Fibroblast of mammary gland (primary cell): ENCODE measurements around the gene EFR3B.

Experiments
- DNase-seq: peaks from one replicate; pipeline ENCODE4 v3.0.0-alpha.2; 2010; ENCODE audit warnings: low read depth
- H3K4me3 ChIP-seq: 2 replicates; pipeline ENCODE4 v1.5.1; 2011; ENCODE audit warnings: low read depth, mild to moderate bottlenecking, low read length, moderate library complexity; ENCODE audit not compliant: control insufficient read depth
- TF ChIP-seq, protein P1 (sequence below): conservative IDR thresholded peaks from 2 replicates; pipeline ENCODE4 v1.5.1; 2011; ENCODE audit warnings: low read depth, low read length, inconsistent platforms; ENCODE audit not compliant: control insufficient read depth, insufficient read depth

Gene EFR3B

DNA sequence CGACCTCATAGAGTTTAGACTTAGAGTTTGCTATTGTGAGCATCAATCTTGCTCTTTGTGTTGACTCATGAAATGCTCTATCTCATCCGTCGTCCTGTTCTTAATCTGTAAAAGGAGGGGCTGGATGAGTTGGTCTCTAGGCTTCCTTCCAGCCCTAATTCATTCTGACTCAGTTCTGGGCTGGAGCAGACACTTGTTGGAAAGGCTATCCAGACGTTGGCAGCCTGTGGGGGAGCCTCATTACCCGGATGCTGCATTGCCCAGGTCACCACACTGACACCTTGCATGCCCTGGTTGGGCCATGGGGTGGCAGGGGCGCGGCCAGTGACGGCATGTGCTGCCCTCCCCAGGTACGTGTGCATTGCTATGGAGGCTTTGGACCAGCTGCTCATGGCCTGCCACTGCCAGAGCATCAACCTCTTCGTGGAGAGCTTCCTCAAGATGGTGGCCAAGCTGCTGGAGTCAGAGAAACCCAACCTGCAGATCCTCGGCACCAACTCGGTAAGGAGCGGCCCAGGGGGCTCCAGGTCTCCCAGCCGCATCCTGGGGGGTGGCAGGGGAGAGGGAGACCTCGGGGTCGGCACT is 61.5 kb downstream of the EFR3B start:
- H3K4me3 ChIP-seq = no peak overlapping the region
- TF ChIP-seq, protein P1, sequence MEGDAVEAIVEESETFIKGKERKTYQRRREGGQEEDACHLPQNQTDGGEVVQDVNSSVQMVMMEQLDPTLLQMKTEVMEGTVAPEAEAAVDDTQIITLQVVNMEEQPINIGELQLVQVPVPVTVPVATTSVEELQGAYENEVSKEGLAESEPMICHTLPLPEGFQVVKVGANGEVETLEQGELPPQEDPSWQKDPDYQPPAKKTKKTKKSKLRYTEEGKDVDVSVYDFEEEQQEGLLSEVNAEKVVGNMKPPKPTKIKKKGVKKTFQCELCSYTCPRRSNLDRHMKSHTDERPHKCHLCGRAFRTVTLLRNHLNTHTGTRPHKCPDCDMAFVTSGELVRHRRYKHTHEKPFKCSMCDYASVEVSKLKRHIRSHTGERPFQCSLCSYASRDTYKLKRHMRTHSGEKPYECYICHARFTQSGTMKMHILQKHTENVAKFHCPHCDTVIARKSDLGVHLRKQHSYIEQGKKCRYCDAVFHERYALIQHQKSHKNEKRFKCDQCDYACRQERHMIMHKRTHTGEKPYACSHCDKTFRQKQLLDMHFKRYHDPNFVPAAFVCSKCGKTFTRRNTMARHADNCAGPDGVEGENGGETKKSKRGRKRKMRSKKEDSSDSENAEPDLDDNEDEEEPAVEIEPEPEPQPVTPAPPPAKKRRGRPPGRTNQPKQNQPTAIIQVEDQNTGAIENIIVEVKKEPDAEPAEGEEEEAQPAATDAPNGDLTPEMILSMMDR = no peak
- DNase-seq = peak; percentile 95

DNA sequence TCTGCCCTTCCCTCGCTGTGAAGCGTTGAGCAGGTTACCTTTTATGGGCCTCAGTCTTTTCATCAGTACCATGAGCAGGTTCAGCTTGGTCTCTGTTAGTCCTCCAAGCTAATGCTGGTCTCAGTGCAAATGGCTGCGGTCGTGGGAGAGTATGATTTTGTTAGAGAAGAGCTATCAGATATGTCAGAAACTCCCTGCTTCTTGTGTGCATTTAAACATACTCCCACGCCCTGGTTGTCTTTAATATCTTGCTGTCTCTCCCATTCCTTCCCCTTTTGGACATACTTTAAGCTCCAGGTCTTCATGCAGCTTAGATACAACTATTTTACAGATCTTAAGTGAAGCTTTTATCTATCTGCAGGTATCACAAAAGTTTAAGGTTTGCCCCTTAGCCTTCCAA is 62.9 kb downstream of the EFR3B start:
- no peak overlapping the region for H3K4me3 ChIP-seq
- TF ChIP-seq, protein P1 = no peak
- no peak for DNase-seq

DNA sequence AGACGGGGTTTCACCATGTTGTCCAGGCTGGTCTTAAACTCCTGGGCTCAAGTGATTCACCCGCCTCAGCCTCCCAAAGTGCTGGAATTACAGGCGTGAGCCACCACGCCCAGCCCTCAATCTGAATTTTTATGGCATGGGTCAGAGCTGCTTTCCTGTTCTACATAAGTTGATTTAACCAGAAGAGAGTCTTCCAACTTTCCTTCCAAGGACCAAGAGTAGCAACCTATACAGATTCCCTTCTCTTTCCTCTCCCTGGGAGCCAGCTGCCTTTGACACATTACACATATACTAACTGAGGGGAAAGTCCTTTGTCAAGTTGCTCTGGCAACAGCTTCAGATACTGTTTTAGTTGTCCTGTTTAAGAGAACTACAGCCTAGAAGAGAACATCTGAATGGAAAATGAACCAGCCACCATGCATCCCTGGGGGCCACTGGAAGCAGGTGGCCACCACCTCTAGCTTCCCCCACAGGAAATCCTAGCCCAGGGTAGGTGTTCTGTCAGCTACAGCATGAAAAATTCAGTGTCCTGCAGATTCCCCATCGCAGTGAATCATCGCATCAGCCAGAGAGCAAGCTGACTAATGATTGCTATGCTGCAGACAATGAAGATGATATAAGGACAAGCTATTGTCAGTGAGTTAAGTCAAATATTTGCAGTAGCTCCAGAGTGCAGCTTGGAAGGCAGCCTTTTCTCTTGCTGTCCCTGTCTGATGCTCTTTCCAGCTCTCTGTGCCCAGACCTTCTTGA is 63.6 kb downstream of the EFR3B start:
- DNase-seq = peak; percentile 80
- TF ChIP-seq, protein P1 = no peak
- H3K4me3 ChIP-seq = no peak overlapping the region

DNA sequence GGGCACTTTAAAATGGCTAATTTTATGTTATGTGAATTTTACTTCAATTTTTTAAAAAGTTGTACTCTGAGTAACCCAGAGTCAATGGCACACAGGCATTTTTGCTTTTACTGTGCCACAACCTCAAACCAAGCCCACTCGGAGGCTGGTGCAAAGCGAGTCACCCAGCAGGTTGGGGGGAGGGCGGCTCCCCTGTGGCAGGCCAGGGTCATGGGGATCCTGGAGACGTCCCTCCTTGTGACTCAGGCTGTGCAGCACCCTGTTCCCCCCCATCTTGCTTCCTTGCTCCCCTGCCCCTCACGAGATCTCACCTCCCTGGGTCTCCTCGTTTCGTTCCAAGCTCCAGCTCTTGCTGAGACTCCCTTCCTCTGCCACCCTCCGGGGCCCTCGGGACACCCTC is 67.9 kb downstream of the EFR3B start:
- TF ChIP-seq, protein P1 = no peak
- DNase-seq = no peak
- no peak overlapping the region for H3K4me3 ChIP-seq

DNA sequence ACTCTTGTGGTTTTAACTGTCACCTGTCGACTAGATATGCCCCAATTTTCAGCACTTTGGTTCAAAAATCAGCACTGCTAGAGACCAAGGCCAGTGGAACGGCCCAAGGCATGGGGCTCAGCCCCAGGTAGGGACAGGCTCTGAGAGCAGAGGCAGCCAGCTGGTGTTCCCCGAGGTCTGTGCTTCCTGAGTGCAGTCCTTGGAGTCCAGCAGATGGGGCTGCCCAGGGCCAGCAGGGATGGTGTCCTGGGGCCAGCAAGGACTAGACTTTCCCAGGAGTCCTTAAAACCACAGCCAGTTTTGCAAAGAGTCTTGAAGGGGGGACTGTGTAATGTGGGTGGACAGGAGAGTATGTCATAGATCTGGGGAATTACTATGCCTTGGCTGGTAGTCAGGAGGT is 70.2 kb downstream of the EFR3B start:
- no peak overlapping the region for H3K4me3 ChIP-seq
- DNase-seq = peak; percentile 8
- TF ChIP-seq, protein P1 = no peak

DNA sequence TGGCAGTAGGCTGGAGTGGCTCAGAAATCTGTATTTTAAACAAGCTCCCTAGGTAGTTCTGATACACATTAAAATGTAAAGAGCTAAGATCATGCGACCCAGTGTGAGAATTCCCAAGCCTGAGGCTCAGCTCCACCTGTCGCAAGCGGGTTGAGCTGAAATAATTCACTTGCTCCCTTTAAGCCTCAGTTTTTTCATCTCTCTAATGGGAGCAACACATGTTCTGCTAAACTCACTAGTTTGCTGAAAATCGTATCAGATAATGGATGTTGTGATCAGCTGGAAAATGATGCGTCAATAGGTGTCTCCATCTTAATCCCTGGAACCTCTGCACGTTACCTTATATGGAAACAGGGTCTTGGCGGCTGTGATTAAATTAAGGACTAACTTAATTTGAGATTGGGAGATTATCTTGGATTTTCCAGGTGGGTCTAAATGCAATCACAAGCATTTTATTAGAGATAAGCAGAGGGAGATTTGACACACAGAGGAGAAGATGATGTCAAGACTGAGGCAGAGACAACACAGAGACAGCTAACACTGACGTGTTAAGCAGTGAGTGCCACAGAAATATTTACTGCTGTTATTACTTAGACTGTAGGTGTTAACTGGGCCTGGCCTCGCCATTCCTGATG is 73.5 kb downstream of the EFR3B start:
- H3K4me3 ChIP-seq = no peak overlapping the region
- TF ChIP-seq, protein P1 = no peak
- DNase-seq = no peak
